NCI-H2196 (cell line): ENCODE measurements around the gene PGPEP1.

Source experiments
- DNase-seq: peaks from one replicate; lab custom pipeline; 2025; ENCODE audit not compliant: unreplicated experiment; lab: John Stamatoyannopoulos, UW

The PGPEP1 gene, protein sequence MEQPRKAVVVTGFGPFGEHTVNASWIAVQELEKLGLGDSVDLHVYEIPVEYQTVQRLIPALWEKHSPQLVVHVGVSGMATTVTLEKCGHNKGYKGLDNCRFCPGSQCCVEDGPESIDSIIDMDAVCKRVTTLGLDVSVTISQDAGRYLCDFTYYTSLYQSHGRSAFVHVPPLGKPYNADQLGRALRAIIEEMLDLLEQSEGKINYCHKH

DNA sequence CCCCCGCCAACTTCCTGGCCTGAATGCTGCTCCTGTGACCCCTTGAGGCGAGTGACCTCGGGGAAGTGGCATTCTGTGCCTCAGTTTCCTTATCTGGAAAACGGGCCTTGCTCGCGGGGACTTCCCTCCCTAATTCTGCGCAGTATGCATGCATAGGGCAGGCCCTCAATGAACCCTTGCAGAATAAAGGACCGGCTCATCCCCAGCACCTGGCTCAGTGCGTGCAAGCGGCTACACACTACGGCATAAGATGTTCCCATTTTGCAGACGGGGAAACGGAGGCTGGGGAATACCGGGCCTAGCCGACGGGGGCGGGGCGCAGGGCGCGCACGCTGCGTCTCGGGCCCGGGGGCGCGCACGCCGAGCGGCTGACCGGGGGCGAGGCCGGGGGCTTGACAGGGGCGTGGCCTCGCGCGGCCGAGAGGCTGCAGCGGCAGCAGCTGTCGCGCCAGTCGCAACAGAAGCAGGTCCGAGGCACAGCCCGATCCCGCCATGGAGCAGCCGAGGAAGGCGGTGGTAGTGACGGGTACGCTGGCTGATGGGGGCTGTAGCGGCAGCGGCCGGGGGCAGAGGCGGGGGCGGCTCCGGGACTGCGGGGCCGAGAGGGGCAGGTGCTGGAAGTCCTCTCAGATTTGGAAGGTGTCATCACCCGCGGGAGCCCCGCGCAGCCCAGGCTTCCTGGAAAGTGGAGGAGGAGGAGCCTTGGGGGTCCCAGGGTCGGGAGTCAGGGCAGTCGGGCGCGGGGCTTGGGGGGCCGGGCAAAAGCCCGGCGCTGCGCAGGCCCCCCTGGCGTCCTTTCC lies at the start of gene PGPEP1:
Gene PGPEP1, plus strand, starts transcription at position 409 of the 800 bp plus-strand sequence. Its CDS starts 84 bp downstream, at position 493.
- peak; percentile 77 for DNase-seq

DNA sequence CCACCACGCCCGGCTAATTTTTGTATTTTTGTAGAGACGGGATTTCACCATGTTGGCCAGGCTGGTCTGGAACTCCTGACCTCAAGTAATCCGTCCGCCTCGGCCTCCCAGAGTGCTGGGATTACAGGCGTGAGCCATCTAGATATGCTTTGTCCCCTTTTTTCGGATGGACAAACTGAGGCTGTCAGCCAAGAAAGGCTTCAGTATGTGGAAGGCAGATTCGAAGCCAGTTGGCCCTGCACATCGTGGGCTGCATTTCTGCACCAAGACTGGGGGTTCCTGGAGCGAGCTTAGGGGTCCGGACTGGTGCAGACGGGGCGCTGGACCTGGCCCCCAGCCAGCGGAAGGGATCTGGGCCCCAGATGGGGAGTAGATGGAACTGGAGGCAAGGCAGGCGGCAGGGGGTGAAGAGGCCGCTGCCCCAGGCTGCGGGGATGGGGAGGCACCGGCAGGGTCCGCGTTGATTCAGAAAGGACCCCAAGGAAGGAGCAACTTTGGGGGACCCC lies 49.3 kb upstream of the PGPEP1 start:
- no peak for DNase-seq

DNA sequence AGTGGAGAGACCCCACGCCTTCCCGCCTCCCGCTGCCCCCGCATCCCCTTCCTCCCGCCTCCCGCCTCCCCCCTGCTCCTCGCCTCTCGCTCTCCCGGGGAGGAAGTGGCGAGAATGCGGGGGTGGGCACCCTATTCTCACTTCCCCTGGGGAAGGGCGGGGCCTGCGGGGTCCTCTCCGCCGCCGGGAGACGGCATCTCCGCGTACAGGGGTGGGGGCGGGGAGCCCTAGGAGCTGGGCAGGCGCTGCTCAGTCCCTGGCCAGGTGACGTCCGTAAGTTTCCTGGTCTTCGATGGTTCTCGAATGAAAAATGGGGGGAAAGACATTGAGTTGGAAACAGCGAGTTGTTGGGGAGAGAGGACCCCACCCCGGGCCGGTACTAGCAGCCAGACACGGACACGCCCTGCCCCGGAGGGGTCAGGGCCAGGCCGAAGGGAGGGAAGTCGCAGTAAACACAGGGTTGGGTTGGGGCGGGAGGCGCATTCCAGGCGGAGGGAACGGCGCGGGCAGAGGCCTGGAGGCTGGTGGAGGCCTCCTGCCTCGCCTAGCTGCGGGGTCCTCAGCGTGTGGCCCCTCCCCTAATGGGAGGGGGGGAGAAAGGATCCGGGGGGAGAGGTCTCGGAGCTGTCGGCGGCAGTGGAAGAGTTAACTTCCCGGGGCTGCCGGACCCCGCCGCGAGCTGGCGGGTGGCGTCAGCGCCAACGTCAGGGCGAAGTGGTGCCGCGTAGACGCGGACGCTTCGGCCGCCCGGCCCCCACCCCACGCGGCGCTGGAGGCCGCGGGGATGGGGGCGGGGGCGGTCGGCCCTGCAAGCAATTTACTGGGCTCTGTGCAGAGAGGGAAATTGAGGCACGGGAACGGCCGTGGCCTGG lies 48.6 kb upstream of the PGPEP1 start:
- DNase-seq: peak; percentile 65

DNA sequence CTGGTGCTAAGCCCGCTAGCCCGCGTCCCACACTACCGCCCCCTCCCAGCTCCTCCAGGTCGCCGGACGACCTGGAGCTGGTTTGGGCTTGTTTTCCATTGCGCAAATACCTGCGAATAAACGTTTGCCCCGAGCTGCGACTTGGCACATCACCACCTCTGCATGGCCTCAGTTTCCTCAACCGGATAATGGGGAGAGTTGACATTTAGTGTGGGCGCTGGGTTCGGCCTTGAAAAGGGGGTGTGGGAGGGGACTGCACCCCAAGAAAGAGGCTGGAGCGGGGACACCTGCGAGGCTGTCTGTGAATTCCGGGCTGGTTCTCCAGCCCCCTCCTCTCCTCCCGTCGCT lies 48.0 kb upstream of the PGPEP1 start:
- DNase-seq: no peak

DNA sequence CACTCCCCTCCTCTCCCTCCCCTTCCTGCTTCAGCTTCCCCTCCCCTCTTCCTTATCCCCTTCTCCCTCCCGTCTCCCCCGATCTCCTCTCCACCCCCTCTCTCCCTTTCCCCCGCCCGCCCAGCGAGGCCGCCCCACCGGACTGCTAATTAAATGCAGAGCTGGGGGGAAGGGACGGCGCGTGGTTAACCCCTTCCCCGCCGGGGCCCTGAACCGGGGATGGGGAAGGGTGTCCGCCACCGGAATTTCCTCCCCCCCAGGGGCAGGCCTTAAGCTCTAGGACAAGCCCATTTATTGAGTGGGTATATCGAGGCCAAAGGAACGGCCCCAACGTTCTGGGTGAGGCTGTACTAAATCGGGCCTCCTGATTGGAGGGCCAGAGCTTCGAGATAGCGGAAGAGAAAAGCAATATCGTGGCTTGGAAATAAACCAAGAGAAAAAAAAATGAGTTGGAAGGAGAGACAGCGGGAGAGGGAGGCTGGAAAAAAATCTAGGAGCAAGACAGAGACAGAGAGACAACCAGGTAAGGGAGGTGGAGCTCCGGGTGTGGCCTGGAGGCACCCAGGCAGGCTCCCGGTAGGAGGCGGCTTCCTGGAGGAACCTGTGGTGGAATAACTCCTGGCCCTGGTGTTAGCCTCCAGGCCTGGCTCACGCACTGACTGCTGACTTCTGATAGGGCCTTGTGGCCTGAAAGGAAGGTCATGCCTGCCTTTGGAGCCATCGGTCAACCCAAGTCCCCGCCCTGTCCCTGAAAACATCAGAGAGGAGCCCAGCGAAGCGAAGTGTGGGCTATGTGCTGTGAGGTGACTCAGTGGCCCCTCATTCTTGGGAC lies 47.4 kb upstream of the PGPEP1 start:
- DNase-seq: peak; percentile 71

DNA sequence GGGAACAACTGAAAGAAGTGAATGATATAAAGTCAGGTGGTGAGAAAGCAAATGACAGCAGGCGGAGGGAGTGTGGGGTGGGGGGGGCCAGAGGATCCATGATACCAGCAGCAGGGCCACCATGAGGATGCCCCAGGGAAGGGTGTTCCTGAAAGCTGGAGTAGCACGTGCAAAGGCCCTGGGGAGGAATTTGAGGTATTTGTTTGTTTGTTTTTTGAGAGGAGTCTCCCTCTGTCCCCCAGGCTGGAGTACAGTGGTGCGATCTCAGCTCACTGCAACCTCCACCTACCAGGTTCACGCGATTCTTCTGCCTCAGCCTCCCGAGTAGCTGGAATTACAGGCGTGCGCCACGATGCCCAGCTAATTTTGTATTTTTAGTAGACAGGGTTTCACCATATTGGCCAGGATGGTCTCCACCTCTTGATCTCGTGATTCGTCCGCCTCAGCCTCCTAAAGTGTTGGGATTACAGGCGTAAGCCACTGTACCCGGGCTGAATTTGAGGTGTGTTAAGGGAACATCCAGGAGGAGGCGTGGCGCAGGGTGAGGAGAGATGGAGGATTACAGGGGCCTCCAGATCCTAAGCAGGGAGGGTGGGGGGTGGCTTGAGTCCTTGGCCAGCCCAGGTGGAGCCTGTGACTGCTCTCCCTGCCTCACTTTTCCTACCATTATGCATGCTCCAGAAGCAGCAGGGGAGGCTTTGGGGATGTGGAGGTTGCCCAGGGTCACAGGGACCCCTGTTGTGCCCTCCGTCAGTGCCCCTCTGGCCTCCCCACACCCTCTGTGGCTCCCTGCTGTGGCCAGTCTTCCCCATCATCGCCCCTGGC lies 46.5 kb upstream of the PGPEP1 start:
- DNase-seq: no peak

DNA sequence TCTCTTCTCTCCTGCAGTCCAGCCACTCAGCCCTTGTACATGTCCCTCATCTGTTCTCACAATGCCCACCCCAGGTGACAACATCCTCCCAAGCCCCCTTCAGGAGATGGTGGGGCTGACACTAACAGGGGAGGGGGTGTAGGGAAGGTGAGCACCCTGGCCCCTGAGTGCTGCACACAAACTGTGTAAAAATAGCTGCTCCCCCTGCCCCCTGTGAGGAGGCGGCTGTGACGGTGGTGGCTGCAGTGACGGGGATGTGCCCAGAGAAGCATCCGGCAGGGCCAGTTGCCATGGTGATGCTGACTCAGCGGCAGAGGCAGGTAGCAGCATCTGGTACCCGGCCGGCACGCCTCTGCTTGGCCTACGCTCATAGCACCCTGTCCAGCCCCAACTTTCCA lies 45.9 kb upstream of the PGPEP1 start:
- DNase-seq: no peak

DNA sequence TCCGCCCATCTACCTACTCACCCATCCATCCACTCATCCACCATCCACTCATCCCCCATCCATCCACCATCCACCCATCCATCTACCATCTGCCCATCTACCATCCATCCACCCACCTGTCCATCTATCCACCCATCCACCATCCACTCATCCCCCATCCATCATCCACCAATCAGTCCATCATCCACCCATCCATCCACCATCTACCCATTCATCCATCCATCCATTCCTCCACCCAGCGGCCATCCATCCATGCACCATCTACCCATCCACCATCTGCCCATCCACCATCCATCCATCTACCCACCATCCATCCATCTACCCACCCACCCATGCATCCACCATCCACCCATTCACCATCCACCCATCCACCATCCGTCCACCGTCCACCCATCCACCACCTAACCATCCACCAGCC lies 45.4 kb upstream of the PGPEP1 start:
- no peak for DNase-seq

DNA sequence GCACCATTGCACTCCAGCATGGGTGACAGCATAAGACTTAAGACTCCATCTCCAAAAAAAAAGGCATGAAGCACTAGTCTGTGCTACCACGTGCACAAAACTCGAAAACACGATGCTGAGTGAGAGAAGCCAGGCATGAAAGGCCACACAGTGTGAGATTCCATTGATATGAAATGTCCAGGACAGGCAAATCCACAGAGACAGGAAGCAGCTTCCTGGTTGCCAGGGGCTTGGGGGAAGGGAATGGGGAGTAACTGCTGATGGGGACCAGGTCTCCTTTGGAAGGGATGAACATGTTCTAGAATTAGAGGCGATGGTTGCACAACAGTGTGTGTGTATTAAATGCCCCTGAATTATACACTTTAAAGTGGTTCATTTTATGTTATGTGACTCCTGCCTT lies 43.1 kb upstream of the PGPEP1 start:
- DNase-seq: no peak

DNA sequence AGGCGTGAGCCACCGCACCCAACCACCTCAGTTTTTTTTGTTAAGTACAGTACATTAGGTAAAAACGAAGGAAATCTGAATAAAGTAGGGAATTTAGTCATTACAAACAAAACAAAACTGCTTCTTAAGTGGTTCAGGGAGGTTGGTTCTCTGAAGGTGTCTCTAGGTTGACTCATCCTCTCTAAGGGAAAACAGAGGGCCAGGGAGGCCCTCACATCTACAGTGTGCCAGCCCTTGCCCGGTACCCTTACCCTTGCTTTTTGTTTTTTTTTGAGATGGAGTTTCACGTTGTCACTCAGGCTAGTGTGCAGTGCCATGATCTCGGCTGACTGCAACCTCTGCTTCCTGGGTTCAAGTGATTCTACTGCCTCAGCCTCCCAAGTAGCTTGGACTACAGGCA lies 41.8 kb upstream of the PGPEP1 start:
- no peak for DNase-seq

DNA sequence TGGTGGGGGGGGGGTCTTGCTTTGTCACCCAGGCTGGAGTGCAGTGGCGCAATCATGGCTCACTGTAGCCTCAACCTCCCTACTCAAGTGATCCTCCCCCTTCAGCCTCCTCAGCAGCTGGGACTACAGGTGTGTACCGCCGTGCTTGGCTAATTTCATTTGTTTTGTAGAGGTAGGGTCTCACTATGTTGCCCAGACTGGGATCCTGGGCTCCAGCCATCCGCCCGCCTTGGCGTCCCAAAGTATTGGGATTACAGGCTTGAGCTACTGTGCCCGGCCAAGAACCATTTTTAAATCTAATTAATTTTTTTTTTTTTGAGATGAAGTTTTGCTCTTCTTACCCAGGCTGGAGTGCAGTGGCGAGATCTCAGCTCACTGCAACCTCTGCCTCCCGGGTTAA lies 40.7 kb upstream of the PGPEP1 start:
- DNase-seq: no peak

DNA sequence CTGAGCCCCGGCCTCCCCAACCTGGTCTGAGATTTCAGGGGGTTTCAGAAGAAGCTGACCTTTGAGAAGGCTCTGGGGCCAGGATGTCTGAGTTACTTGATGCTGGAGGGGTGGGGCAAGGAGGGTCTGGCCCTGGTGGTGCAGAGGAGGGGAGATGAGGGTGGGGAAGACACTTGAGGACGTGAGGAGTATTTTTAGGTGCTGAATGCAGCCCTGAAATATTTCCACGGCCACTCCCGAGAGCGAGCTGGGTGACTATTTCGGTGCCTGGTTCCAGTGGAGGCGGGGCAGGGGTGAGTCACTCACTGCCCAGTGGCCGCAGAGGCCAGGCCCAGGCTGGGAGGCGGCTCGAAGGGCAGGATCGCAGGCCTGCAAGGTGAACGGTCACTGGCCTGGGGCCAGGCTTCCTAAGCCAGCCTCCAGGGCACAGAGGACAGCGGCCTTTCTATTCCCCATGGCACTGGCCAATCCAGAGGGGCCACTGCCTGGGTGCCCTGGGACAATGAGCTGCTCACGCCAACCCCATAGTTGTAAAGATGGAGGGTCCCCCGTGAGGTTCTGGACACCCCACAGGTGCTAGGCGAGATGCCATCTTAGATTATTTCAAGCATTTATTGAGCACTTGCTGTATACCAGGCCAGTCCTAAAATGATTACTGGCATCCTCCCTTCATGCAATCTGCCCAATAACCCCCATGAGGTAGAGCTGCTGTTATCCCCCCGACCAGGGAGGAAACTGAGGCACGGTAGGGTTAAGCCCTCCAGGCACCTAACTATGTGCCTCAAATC lies 39.3 kb upstream of the PGPEP1 start:
- no peak for DNase-seq

DNA sequence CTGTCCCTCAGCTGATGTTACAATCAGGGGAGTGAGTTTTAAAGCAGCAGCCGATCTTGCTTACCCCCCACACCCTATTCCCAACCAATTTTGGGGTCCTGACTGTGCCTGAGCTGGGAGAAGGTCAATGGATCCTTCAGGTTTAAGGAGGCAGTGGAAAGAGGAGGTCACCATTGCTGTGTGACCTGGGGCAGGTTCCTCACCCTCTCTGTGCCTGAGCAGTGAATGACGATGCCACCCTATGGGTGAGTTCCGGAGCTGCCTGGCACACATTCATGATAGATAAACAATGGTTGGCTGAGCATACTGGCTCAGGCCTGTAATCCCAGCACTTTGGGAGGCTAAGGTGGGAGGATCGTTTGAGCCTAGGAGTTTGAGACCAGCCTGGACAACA lies 38.7 kb upstream of the PGPEP1 start:
- no peak for DNase-seq

DNA sequence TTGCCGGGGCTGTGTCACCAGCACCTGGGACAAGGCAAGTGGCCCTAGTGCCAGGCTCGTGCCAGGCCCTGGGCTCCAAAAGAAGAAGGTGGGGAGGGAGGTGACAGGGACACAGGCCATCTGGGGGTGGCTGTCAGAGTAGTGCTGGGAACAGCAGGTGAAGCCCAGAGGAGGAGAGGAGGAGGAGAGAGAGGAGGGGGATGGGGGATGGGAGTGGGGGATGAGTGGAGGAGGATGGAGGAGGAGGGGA lies 36.3 kb upstream of the PGPEP1 start:
- no peak for DNase-seq

DNA sequence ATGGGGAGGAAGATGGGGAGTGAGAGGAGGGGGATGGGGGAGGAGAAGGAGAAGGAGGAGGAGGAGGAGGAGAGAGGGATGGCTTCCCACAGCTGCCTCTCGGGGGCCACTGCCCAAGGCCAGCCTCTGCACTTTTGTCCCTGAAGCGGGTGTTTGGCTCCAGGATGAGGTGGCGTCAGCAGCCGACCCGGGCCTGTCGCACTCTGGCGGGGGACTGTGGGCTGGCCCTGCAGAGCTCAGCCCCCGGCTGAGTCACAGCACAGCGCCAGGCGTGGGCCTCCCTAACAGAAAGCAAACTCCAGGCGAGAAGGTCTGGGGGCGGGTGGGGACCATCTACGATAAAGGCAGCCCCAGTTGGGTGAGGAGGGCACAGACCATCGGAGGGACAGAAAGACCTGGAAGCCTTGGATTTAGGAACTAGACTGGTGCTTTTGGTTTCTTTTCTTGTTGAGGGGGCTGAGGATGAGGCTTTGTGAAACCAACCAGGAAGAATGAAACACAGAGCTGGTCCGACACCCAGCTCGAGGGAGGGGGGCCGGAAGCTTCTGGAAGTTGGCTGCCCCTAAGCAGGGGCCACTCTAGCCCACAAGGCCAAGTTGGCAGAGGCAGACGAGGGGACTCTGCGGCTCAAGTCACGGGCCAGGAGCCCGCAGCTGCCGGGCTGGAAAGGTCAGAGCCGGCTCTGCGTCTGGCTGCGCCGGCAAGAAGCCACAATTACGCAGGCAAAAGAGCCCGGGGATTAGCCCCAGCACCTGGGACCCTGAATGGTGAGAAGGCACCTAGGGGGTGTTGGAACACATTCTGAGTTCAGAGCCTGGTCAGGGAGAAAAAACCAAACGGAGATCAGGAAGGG lies 35.7 kb upstream of the PGPEP1 start:
- DNase-seq: no peak

DNA sequence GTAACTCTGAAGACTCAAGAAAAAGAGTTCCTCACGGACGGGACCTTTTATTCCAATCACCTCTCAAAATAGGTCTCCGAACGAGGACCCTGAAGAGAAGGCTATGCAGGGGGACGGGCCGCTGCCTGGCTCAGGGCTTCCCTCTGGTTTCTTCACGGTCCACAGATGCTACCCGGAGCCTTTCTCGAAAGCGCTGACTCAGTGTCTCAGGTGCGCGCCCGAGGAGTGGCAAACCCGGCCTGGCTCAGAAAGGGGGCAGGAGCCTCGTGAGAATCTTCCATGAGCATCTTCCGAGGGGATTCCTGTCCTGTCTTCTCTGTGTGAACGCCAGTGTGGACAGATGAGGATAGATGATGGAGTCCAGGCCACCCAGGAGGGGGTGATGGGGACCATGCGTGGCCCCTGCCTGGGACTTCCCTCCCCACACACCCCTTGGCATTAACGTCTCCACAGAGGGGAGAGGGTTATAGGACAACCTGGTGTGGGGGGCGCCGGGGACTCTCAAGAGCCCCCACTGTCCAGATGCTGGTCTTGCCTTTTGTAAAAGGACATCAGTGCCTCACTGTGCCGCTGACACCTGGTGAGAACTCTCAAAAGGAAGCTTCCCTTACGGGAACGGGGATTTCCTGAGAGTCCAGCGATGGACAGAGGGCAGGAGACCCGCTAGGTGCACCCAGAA lies 34.0 kb upstream of the PGPEP1 start:
- no peak for DNase-seq

DNA sequence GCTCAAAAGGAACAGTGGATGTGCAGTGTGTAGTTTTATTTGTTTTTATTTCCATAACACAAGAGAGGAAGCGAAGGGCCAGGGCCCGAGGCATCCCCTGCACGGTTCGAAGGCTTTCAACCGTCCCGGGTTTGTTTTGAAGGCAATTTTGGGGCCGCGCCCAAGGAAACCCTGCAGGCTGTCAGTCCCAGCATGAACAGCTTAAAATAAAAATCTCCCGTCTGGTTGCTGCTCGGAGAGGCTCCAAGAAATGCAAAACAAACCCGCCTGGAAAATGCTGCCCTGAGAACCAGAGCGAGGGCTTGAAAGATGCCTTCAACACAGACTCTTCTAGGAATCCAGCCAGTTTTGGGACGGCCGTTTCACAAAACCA lies 33.5 kb upstream of the PGPEP1 start:
- DNase-seq: no peak

DNA sequence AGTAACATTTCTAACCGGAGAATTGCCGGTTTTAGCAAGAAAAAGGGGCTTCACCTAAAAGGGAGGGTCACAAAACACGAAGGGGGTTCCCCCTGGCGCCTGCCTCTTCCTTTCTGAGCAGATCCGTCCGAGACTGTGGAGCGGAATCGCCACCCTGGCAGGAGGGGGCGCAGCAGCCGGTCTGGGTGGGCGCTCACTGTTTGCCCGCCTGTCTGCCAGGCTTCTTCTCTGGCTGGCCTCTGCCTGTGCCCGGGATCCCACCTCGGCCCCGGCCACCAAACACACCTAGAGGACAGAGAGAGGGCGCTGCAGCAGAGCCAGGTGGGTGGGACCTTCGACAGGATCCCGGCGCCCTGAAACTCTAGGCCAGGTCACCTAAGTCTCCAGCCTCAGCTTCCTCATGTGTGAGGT lies 33.1 kb upstream of the PGPEP1 start:
- no peak for DNase-seq
